DMS153 (cell line): ENCODE results near the gene HLA-E.
"Not testable (repeated sequence)": the region's sequence is repeated elsewhere in the genome, so short reads cannot be mapped to it uniquely, and the experiment has no call there.

Experiments used
- DNase-seq: peaks from one replicate; lab custom pipeline; 2025; lab: John Stamatoyannopoulos, UW

The HLA-E gene

GRCh38 chr6:30489081-30490025 lies at the start of gene HLA-E:
Gene HLA-E, plus strand, starts transcription at chr6:30489509. Its CDS starts 23 bp downstream, at chr6:30489532.
- DNase-seq: peak; percentile 88

- DNase-seq: no peak
These were observed 48.1 kb upstream of the HLA-E start for GRCh38 chr6:30441171-30441570.

- DNase-seq: no peak
These were observed 45.5 kb upstream of the HLA-E start for GRCh38 chr6:30443657-30444450.

- DNase-seq: no peak
These were observed 44.9 kb upstream of the HLA-E start for GRCh38 chr6:30444451-30444742.

- DNase-seq: no peak
These were observed 43.0 kb upstream of the HLA-E start for GRCh38 chr6:30446259-30446658.

- DNase-seq: no peak
These were observed 42.1 kb upstream of the HLA-E start for GRCh38 chr6:30447237-30447636.

GRCh38 chr6:30450548-30450908 lies 38.8 kb upstream of the HLA-E start:
- no peak for DNase-seq

GRCh38 chr6:30450909-30451841 lies 38.1 kb upstream of the HLA-E start:
- no peak for DNase-seq

GRCh38 chr6:30452736-30453507 lies 36.4 kb upstream of the HLA-E start:
- no peak for DNase-seq

- DNase-seq: peak; percentile 59
These were observed 35.7 kb upstream of the HLA-E start for GRCh38 chr6:30453508-30454116.

GRCh38 chr6:30459145-30459544 lies 30.2 kb upstream of the HLA-E start:
- no peak for DNase-seq

GRCh38 chr6:30461055-30461454 lies 28.3 kb upstream of the HLA-E start:
- DNase-seq: no peak

GRCh38 chr6:30462482-30462881 lies 26.8 kb upstream of the HLA-E start:
- DNase-seq: no peak

- DNase-seq: no peak
These were observed 26.1 kb upstream of the HLA-E start for GRCh38 chr6:30463242-30463641.

GRCh38 chr6:30463651-30464618 lies 25.4 kb upstream of the HLA-E start:
- DNase-seq: no peak

GRCh38 chr6:30465595-30466306 lies 23.6 kb upstream of the HLA-E start:
- no peak for DNase-seq

- no peak for DNase-seq
These were observed 18.3 kb upstream of the HLA-E start for GRCh38 chr6:30470968-30471367.

GRCh38 chr6:30475116-30475515 lies 14.2 kb upstream of the HLA-E start:
- DNase-seq: not testable (repeated sequence)

GRCh38 chr6:30480536-30481156 lies 8.7 kb upstream of the HLA-E start:
- no peak for DNase-seq
